ENCODE data around the gene NT5DC3.

DNA sequence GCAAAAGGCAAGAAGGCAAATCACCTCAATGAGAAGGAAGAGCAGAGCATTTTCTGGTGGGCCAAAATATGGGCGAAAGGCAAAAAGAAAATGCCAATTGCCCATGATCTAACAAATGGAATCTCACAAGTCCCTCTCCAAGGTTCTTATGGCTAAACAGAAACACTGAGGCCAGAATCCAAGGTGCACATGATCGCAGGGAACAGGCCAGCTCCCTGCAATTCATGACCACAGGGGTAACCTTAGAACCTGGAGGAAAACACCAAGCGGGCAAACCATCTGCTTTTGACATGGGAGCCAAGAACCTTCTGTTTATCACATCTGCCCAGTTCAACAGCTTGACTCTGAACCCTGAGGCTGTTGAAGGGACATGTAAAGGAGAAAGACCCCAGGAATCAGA is 60.0 kb downstream of the NT5DC3 start:
- TF ChIP-seq EZH2 (IDR thresholded peaks at IDR 0.05; ENCODE audit: borderline replicate concordance, low read depth, low read length, poor library complexity, severe bottlenecking), result no peak
- TF ChIP-seq, protein P1, sequence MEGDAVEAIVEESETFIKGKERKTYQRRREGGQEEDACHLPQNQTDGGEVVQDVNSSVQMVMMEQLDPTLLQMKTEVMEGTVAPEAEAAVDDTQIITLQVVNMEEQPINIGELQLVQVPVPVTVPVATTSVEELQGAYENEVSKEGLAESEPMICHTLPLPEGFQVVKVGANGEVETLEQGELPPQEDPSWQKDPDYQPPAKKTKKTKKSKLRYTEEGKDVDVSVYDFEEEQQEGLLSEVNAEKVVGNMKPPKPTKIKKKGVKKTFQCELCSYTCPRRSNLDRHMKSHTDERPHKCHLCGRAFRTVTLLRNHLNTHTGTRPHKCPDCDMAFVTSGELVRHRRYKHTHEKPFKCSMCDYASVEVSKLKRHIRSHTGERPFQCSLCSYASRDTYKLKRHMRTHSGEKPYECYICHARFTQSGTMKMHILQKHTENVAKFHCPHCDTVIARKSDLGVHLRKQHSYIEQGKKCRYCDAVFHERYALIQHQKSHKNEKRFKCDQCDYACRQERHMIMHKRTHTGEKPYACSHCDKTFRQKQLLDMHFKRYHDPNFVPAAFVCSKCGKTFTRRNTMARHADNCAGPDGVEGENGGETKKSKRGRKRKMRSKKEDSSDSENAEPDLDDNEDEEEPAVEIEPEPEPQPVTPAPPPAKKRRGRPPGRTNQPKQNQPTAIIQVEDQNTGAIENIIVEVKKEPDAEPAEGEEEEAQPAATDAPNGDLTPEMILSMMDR (conservative IDR thresholded peaks at IDR 0.05; ENCODE audit: low read depth, low read length), result no peak

Measured in A673 (cell line).